ENCODE data around the gene TMEM91.

GRCh38 chr19:41357746-41358145 is 18.6 kb upstream of the TMEM91 start:
- TF ChIP-seq CTCF (IDR thresholded peaks at IDR 0.05) (no peak), REST (IDR thresholded peaks at IDR 0.05; ENCODE audit: low read depth, low read length) (no peak)

Measured in SK-N-SH (cell line).